Activated naive CD4-positive, alpha-beta T cell treated with Interleukin-2 at 50 U/mL for 16 hours (primary cell): ENCODE results near the gene TMPRSS4.
"Not testable (repeated sequence)": the region's sequence is repeated elsewhere in the genome, so short reads cannot be mapped to it uniquely, and the experiment has no call there.

Source experiments
- DNase-seq: peaks from one replicate; pipeline ENCODE4 v3.0.0-alpha.2; 2020

The TMPRSS4 gene

DNA sequence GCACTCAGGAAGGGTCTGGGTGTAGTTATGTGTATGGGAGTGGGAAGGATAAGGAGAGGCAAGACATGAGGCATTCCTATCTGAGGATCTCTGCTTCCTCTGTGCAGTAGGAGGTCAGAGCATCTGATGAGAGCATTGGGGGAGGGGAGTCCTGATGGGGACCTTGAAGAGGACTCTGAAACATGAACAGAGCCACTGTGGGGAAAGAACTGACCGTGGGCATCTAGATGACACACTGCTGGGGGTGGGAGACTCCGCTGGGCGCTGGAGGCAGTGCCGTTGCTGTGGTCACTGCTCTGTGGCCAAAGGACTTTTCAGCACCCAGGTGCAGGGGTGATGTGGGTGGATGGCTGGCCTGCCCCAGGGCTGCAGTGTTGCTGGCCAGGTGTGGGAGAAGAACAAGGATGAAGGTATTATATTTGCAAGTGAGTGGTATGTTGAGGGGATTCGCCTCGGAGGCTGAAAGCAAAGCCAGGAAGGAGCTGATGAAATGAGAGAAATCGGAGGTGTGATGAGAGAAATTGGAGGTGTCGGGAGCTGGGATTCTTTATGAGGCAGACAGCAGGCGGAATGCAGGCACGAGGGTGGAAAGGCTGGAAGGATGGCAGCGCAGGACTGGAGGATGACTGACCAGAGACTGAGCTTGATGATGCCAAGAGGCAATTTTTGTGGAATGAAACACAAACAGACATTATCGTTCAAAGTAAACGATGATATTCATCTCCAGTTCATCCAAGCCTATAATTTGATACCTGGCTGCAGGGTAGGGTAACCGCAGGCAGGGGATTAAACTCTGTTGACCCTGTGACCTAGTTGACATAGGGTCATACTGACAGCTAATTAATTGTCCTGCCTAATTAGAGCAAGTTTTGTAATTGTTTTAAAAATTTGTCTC is 19.4 kb upstream of the TMPRSS4 start:
- no peak for DNase-seq

DNA sequence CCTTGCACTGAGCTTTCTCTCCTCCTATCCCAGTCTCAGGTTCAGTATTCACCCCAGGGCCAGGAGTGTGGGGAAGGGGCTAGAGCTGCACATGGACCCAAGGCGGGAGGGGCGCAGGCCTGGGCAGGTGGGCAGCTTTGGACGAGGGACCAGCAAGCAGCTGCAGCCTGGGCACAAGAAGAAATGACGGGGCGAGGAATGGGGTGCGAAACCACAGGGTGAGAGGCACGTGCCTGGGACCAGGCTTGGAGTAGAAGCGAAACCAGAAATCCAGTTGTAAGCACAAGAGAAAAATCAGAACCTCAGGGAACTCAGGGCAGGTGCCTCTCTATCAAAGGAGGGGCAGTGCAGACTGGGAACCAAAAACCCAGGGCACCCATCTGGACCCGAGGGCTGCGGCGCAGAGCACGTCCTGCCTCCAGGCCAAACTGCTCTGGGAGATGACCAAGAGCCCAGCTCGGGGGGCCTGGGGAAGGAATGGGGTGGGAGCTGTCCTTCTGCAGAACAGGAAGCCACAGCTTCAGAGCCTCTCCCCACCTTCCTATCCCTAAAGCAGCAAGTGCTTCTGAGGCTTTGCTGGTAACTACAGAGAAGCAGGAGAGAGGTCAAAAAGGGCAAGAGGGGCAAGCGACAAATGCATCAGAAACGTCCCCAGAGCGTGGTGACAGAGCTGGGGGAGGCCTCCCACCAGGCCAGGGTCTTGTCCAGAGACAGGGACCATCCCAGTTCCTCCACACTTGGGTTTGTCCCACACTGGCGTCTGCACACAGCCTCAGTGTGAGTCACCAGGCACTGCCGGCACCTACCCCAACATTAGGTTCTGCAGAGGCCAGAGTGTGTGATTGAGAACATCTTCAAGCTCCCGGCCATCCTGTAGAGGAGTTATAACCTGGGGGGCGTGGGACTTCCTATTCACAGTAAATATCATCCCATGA is 18.3 kb upstream of the TMPRSS4 start:
- no peak for DNase-seq

DNA sequence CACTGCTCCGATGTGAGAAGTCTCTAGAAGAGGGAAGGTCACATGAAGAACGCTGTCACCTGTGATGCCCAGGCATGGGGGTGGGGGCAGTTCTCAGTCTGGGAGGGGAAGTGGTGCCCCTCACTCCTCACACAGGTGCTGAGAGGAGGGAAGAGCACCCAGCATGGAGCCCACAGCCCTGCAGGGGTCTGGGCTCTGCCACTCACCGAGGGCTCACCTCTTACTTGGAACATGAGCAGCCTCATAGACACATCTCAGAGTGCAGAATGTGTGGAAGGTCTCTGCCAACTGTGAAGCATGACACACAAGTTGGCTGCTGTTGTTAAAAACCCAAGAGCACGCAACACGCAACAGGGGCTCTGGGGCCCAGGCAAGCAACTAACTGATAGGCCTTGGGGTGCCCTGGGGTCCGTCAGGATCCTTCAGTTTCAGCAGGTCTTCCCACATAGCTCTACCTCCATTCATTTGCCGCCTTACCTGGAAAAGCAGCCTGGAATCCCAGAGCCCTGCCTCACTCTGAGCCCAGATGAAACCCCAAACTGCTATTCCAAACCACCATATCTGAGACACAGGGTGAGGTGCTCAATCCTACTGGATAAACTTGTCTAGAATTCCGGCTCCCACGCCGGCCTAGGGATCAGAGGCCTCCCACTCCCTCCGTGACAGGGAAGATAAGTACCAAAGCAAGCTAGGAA is 17.5 kb upstream of the TMPRSS4 start:
- no peak for DNase-seq

DNA sequence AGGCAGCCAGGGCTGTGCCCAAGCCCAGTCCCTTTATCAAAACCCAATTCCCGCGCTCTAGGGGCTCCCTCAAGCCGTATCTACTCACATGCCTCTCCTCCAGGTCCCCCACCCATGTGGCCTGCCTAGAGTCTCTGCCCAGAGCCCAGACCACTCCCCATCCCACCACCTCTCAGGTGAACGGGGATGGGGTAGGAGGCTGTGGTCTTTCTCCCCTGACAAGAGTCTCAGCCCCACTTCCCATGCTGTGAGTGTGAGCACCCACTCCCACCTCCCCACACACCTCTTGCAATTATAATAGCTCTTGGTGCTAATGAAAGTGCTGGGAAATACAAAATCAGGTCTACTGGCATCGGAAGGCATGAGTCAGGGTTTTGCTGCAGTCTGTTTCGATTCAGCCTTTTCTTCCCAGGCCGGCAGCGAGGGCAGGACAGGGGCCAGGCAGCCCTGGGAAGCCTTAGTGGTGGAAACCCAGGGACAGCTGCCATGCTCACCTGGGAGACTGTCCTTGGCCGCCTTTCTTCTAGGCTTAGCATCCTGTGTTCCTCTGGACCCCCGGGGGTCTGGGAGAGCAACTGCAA is 16.7 kb upstream of the TMPRSS4 start:
- DNase-seq: no peak

DNA sequence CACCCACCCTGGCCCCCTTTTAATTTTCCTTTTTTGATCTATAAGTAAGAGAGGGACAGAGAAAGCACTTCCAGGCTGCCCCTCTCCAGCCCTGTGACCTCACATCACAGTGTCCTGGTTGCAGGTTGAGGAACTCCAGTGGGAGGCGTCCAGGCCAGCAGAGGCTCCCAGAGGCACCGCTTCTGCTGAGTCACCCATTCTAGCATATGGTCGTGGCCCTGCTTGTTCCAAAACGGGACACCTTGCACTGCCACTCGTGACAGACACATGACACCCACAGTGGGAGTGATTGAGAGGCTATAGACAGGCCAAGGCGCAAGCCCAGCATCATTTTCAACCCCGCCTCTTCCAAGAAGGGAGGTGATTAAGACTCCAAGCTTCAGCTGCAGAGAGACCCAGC is 16.0 kb upstream of the TMPRSS4 start:
- no peak for DNase-seq

DNA sequence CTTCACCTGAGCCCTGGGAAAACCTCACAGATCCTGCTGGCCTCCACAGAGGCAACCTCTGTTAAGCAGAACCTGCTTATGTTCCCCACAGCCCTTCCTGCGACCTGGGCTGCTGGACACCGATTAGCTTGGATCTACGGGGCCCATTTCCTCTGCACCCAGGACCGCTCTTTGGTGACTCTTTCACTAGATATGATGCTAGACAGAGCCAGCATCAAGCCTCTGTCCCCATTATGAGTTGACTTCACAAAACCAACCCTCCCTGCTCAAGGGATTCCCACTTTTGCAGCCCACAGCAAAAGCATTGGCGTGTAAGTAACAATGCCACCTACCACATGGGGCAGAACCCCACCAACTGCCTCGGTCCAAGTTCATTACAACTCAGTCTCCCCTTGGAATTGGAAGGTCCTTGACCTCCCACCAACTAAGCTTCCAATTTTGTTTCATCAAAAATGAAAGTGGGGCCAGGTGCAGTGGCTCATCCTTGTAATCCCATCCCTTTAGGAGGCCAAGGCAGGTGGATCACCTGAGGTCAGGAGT is 15.2 kb upstream of the TMPRSS4 start:
- no peak for DNase-seq

DNA sequence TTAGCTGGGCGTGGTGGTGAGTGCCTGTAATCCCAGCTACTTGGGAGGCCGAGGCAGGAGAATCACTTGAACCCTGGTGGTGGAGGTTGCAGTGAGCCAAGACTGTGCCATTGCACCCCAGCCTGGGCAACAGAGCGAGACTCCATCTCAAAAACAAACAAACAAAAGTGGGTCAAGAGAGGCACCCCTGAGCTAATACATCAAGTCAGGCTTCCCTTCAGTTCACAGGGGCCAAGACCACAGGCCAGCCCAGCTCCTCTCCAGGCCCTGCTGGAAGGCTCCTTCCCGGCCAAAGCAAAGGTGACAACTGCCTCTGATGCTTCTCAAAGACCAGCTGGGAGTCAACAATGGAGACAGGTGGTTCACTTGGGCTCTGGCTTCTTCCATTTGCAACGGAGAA is 14.7 kb upstream of the TMPRSS4 start:
- DNase-seq: not testable (repeated sequence)

DNA sequence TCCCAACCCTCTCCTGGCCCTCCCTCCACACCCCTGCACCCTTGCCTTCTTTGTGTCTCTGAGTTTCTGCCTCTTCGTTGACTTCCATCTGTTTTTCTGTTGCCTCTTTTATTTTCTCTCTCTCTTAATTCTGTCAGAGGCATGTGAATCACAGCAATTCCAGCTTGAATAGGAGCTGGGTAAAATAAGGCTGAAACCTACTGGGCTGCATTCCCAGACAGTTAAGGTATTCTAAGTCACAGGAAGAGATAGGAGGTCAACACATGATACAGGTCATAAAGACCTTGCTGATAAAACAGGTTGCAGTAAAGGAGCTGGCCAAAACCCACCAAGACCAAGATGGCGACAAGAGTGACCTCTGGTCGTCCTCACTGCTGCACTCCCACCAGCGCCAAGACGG is 14.2 kb upstream of the TMPRSS4 start:
- DNase-seq: not testable (repeated sequence)

DNA sequence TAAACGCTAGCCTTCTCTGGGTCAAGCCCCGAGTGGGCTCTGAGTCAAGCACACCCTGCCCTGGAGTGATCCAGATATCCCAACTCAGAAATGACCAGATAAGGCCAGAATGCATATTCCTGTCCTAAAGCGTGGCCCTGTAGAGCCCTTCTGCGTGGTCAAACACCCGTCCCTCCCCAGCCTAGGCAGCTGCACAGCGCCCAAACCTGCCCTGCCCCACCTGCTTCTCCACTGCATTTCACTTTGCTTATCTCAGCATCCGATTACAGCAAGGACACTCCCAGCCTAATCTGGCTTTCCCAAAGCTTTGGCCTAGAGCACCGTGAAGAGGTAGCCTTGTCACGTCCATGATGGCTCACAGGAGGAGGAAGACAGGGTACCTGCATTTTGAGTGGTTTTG is 11.9 kb upstream of the TMPRSS4 start:
- no peak for DNase-seq

DNA sequence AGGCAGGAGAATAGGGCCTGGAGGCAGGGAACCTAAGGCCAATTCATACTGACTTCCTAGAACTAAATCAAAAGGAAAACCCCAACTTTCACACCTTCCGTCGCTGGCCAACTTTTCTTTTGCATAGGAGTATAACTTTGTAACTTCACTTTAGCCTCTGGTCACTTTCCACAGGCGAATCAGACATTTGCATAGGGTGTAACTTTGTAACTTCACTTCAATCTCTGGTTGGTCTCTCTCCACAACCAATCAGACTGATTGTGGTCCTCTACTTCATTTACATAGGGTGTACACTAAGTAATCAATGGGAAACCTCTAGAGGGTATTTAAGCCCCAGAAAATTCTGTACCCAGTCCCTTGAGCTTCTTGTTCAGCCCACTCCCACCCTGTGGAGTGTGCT is 11.5 kb upstream of the TMPRSS4 start:
- DNase-seq: no peak

DNA sequence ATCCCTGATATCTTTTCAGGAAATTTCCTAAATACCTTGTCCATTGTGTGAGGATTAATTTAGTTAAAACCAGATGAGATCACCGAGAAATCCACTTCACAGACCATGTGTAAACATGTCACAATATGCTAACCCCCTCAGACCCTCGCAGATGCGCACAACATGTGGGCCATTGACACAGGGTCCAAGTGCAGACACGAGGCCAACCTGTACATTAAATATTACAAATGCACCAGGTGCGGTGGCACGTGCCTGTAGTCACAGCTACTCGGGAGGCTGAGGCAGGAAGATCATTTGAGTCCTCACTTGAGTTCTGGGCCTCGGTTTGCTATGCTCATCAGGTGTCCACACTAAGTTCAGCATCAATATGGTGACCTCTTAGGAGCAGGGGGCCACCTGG is 9.9 kb upstream of the TMPRSS4 start:
- DNase-seq: no peak

DNA sequence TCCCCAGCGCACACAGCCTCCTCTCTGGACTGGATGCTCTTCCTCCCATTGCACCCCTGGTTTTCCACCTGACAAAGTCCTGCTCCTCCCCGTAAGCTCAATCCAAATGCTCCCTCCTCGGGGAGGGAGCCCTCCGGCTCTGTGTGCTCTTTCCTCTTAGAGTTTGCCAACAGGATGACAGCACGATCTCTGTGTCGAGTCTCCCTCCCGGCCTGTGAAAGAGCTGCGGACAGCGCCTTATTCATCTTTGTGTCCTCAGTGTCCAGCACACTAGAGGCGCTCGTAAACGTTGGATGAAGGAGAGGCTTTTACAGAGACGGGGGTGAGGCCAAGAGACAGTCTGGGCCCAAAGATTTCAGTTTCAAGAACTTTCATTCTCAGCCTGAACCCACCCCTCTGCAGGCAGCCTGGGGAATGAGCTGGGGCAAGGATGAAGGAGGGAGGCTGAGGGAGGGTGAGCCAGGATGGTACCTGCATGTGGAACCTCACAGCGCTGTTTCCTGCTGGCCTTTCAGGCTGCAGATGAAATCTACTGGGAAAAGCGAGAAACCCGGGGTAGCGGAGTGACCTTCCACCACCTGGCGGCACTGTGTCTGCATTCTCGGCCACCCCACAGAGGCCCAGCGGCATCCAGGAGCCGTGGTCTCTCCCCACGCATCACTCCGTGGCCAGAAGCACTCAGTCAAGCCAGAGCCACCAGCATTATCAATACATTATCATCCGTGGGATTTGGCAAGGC is 8.5 kb upstream of the TMPRSS4 start:
- DNase-seq: no peak

DNA sequence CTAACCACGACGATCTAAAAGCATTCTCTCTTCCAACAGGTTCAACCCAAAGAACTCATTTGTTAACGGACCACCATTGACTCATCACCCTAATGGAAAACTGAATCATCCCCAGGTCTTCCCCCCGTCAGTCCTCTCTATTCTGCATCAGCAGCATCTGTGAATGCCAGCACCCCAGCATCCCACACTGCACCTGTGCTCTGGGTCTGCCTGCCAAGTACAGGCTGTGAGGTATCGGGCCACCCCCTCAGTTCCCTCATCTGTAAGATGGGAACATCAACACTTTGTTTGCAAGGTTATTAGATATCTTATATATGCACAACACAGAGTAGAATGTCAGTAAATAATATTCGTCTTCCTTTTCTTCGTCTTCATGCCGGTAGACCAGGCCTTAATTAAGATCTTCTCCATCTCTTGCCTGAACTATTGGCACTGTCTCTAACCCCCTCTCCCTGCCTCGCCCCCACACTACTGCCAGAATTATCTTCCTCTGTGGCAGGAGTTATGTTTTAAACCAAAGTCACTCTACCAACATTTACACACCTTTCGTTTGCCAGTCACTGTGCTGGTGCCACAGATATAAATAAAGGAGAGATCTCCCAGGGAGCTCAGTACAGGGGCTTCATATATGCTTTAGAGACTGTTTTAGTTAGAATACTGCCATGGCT is 7.8 kb upstream of the TMPRSS4 start:
- DNase-seq: no peak

DNA sequence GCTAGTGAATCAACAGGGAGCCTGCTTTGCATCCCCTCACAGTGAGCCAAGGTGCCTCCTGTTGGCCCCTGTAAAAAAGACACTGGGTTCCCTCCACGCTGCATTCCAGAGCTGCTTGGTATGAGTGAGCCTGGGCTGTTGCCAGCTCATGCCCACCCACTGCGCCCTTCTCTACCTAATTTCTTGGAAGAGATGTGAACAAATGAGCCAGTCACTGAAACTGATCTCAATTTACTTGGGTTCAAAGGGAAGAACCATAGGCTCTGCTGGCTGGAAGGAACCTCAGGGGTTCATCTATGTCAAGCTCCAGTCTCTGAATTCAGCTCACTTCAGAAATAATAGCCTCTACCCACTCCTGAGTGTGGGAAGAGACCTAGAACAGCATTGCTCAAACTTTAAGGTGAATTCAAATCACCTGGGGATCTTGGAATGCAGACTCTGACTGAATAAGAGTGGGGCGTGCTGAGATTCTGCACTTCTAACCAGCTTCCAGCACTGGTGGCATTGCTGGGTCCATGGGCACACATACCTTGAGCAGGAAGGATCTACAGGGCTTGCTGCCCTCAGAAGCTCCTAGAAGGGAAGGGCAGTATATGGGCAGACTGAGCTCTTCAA is 5.4 kb upstream of the TMPRSS4 start:
- DNase-seq: no peak

DNA sequence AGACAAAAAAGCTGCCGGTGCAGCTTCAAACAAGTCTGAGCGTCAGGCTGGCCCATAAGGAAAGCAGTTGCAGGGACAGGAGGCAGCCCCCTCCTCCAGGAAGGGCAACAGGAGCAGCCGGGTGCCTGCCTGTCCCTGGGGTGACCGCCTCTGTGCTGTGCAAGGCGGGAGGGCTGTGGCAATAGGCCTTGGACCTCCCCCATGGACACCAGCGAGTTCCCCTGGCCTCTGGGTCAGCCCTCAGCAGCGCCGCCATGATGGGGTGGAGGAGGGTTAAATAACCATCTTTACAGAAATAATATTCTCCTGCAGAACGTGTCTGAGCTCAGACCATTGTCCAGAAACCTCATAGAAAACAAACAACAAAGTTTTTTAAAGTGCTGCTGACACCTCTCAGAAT is 3.3 kb upstream of the TMPRSS4 start:
- DNase-seq: no peak

DNA sequence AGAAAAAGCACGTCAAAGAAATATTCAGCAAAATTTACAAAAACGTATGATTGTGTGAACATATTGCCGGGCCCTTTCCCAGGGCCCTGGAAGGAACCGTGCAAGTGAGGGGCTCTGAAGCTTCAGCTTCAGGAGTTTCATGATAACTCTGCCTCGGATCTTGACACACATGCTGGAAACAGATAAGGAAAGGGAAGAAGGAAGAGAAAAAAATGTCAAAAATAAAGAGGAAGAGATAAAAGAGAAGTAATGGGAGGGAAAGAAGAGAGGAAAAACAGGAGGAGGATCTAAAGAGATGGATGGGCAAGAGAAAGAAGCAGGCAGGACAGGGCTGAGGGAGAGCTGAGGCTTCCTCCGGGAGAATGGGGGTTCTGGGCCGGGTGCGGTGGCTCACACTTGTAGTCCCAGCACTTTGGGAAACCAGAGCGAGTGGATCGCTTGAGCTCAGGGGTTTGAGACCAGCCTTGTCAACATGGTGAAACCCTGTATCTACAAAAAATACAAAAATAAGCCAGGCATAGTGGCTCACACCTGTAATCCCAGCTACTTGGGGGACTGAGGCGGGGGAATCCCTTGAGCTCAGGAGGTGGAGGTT is 2.7 kb upstream of the TMPRSS4 start:
- DNase-seq: no peak

DNA sequence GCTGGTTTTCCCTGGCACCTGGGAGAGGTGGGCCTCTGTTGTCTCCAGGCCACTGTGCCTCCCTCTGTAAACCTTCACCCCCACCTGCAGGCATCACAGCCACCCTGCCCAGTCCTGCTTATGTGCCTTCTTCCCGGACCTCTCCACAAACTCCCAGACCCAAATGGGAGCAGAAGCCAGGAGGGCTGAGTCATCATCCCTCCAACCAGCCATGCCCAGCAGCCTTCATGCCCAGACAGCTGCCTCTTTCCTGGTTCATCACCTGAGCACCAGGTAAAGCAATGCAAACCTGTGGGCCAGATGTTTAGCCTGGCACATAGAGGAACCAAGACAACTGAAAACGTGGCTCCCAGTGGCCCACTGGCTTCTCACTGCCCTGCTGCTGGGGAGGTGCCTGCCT is 2.1 kb upstream of the TMPRSS4 start:
- no peak for DNase-seq

DNA sequence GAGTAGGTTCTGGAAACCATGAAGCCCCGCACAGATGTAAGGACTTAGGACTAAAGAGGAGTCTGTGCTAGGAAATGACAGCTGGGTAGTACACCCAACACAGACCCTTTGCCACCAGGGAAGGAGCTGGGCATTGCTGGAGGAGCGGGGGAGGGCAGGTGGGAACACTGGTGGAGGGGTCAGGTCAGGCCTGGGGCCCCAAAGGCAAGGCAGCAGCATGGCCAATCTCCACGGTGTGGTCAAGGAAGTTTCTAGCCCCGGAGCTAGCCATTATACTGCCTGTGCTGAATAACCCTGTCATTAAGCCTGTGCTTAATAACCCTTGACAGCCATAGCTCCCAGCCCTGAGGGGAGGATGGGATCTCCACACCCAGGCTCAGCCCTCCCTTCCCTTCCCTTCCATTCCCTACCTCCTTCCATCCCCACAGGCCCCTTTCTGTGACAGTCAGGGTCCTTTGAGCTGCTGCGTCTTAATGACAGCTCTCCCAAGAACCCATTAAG is 2.1 kb downstream of the TMPRSS4 start:
- DNase-seq: no peak

DNA sequence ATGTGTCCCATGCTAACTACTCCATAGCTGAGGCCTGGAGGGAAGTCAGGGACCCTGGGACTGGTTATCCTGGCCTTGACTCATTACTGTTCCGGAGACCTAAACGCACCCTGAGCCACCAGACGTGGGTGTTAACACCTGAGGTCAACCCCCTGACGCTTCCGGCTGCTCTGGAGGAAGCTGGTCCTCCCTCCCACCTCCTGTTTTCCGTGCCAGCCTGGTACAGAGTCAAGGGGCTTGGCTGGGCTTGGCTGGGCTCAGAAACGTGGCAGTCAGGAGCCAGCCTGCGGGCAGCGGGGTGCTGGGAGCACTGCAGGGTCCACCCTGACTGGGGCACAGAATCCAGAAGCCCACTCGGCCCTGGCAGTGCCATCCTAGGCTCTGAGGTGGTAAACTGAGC is 2.6 kb downstream of the TMPRSS4 start:
- no peak for DNase-seq

DNA sequence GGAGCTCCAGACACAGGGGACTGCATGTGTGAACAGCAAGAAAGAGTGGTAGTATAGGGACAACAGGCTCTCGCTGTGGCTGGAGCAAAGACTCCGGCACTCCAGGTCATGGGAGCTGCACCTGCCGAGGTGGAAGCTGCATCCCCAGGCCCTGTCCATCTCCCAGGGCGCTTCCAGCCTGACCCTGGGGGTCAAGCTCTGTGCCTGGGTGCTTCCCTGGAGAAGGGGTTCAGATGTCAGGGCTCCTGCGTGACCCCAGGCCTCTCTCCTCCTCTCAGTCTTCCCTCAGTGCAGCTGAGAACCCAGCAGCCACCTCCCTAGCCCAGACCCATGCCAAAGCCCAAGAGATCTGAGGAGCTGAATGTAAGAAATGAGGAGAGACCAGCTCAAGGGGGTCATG is 3.4 kb downstream of the TMPRSS4 start:
- no peak for DNase-seq
